ENCODE results near the gene DNAH17. TPM values are rescaled to one million over a fixed set of nuclear protein-coding genes. Genes with fewer than 3 reads are reported as not detected.

The DNAH17 gene
- total and polyA plus RNA-seq, 2 of the 13 experiments (the other 11 are each of a cell fraction or from before 2014, with no cell fraction given) = 0.86 to 1.6 TPM

GRCh38 chr17:78601577-78602190, 24.5 kb upstream of the DNAH17 start (continued):
- TF ChIP-seq, protein P1, sequence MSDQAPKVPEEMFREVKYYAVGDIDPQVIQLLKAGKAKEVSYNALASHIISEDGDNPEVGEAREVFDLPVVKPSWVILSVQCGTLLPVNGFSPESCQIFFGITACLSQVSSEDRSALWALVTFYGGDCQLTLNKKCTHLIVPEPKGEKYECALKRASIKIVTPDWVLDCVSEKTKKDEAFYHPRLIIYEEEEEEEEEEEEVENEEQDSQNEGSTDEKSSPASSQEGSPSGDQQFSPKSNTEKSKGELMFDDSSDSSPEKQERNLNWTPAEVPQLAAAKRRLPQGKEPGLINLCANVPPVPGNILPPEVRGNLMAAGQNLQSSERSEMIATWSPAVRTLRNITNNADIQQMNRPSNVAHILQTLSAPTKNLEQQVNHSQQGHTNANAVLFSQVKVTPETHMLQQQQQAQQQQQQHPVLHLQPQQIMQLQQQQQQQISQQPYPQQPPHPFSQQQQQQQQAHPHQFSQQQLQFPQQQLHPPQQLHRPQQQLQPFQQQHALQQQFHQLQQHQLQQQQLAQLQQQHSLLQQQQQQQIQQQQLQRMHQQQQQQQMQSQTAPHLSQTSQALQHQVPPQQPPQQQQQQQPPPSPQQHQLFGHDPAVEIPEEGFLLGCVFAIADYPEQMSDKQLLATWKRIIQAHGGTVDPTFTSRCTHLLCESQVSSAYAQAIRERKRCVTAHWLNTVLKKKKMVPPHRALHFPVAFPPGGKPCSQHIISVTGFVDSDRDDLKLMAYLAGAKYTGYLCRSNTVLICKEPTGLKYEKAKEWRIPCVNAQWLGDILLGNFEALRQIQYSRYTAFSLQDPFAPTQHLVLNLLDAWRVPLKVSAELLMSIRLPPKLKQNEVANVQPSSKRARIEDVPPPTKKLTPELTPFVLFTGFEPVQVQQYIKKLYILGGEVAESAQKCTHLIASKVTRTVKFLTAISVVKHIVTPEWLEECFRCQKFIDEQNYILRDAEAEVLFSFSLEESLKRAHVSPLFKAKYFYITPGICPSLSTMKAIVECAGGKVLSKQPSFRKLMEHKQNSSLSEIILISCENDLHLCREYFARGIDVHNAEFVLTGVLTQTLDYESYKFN (CRISPR knock-in tag; conservative IDR thresholded peaks at IDR 0.05) = peak; percentile 99
- TF ChIP-seq, protein P2, sequence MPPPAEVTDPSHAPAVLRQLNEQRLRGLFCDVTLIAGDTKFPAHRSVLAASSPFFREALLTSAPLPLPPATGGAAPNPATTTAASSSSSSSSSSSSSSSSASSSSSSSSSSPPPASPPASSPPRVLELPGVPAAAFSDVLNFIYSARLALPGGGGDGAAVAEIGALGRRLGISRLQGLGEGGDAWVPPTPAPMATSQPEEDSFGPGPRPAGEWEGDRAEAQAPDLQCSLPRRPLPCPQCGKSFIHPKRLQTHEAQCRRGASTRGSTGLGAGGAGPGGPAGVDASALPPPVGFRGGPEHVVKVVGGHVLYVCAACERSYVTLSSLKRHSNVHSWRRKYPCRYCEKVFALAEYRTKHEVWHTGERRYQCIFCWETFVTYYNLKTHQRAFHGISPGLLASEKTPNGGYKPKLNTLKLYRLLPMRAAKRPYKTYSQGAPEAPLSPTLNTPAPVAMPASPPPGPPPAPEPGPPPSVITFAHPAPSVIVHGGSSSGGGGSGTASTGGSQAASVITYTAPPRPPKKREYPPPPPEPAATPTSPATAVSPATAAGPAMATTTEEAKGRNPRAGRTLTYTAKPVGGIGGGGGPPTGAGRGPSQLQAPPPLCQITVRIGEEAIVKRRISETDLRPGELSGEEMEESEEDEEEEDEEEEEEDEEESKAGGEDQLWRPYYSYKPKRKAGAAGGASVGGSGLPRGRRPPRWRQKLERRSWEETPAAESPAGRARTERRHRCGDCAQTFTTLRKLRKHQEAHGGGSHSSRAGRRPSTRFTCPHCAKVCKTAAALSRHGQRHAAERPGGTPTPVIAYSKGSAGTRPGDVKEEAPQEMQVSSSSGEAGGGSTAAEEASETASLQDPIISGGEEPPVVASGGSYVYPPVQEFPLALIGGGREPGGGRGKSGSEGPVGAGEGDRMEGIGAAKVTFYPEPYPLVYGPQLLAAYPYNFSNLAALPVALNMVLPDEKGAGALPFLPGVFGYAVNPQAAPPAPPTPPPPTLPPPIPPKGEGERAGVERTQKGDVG (CRISPR knock-in tag; IDR thresholded peaks at IDR 0.05; ENCODE audit: borderline replicate concordance) = peak; percentile 90; the same call in 1 of the 2 replicates
- TF ChIP-seq ZFP36 (IDR thresholded peaks at IDR 0.05; ENCODE audit: borderline replicate concordance, low read depth, low read length, partially characterized antibody) (no peak), ZNF276 (CRISPR knock-in tag; IDR thresholded peaks at IDR 0.05; ENCODE audit: low read depth) (0 out of 2 replicates have a peak, but pooled peaks have one; percentile 39), SRSF4 (IDR thresholded peaks at IDR 0.05; ENCODE audit: low read depth, low read length, poor library complexity, severe bottlenecking) (no peak), KDM5B (CRISPR knock-in tag; IDR thresholded peaks at IDR 0.05; ENCODE audit: borderline replicate concordance) (peak; percentile 52; the same call in 1 of the 2 replicates), BHLHE40 (IDR thresholded peaks at IDR 0.05; ENCODE audit: low read length) (no peak), HDAC1 (CRISPR knock-in tag; IDR thresholded peaks at IDR 0.05) (peak; percentile 96), ZMYM3 (CRISPR knock-in tag; IDR thresholded peaks at IDR 0.05) (peak; percentile 88)
- TF ChIP-seq, protein P3, sequence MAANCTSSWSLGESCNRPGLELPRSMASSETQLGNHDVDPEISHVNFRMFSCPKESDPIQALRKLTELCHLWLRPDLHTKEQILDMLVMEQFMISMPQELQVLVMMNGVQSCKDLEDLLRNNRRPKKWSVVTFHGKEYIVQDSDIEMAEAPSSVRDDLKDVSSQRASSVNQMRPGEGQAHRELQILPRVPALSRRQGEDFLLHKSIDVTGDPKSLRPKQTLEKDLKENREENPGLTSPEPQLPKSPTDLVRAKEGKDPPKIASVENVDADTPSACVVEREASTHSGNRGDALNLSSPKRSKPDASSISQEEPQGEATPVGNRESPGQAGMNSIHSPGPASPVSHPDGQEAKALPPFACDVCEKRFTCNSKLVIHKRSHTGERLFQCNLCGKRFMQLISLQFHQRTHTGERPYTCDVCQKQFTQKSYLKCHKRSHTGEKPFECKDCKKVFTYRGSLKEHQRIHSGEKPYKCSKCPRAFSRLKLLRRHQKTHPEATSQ (CRISPR knock-in tag; IDR thresholded peaks at IDR 0.05; ENCODE audit: borderline replicate concordance) = peak; percentile 45; the same call in 1 of the 2 replicates
- TF ChIP-seq, protein P4, sequence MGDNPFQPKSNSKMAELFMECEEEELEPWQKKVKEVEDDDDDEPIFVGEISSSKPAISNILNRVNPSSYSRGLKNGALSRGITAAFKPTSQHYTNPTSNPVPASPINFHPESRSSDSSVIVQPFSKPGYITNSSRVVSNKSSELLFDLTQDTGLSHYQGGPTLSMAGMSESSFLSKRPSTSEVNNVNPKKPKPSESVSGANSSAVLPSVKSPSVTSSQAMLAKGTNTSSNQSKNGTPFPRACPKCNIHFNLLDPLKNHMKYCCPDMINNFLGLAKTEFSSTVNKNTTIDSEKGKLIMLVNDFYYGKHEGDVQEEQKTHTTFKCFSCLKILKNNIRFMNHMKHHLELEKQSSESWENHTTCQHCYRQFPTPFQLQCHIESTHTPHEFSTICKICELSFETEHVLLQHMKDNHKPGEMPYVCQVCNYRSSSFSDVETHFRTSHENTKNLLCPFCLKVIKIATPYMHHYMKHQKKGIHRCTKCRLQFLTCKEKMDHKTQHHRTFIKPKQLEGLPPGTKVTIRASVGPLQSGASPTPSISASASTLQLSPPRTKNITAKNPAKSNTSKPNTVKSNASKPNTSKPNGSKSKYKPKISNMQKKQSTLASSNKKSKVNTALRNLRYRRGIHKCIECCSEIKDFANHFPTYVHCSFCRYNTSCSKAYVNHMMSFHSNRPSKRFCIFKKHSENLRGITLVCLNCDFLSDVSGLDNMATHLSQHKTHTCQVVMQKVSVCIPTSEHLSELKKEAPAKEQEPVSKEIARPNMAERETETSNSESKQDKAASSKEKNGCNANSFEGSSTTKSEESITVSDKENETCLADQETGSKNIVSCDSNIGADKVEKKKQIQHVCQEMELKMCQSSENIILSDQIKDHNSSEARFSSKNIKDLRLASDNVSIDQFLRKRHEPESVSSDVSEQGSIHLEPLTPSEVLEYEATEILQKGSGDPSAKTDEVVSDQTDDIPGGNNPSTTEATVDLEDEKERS (CRISPR knock-in tag; IDR thresholded peaks at IDR 0.05) = peak; percentile 89
- TF ChIP-seq, protein P5, sequence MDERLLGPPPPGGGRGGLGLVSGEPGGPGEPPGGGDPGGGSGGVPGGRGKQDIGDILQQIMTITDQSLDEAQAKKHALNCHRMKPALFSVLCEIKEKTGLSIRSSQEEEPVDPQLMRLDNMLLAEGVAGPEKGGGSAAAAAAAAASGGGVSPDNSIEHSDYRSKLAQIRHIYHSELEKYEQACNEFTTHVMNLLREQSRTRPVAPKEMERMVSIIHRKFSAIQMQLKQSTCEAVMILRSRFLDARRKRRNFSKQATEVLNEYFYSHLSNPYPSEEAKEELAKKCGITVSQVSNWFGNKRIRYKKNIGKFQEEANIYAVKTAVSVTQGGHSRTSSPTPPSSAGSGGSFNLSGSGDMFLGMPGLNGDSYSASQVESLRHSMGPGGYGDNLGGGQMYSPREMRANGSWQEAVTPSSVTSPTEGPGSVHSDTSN (CRISPR knock-in tag; IDR thresholded peaks at IDR 0.05) = no peak

Measured in HepG2 (cell line).